HG03354 (cell line): Measurements from ENCODE around the gene FOXP1.
A peak's percentile ranks its signal among the peaks of the same experiment; 100 is the strongest.

Experiments
- ATAC-seq: cut with Tn5 transposase; IDR thresholded peaks from one replicate; pipeline ENCODE4 v1.9.1; 2021; ENCODE audit warnings: mild to moderate bottlenecking; ENCODE audit not compliant: unreplicated experiment, poor library complexity, severe bottlenecking

FOXP1 gene

GRCh38 chr3:71589132-71589531 is 5.6 kb upstream of the FOXP1 start:
- ATAC-seq = no peak

DNA sequence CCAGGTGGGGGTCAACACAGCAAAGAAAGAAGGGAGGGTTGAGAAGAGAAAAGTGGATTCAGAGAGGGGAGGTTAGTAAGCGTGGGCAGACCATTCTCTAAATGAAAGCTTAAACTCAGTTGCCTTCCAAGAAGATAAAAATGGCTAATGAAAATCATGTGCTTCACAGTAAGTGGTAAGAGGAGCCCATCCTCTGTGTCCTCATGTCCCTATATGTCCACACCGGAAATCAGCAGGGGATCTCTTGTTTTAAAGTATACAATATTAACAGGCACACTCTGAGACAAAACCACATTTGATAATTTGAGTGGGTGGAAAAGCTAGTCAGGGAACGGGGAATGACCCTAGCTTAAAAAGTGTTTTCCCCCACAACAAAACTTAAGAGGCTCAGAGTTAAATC is 4.4 kb upstream of the FOXP1 start:
- no peak for ATAC-seq

GRCh38 chr3:71586810-71587242 is 3.3 kb upstream of the FOXP1 start:
- no peak for ATAC-seq

- ATAC-seq = no peak
These were observed 2.6 kb upstream of the FOXP1 start for GRCh38 chr3:71585887-71586809.

DNA sequence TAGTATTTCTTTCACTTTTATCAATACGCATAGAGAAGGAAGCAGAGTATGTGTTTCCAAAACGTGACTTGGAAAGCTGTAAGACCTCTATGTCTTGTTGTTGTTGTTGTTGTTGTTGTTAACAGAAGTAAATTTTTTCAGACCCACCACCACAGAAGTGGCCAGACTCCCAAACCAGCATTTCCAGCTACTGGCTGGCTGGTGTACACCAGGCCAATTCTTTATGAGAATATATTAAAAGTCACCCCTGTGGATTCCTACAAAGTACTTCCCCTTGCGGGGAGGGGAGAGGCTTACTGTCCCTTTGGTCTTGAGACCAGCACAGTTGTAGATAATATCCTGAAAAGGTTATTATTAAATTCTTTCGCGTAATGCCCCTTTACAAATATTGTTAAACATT is 1.6 kb upstream of the FOXP1 start:
- ATAC-seq = no peak

DNA sequence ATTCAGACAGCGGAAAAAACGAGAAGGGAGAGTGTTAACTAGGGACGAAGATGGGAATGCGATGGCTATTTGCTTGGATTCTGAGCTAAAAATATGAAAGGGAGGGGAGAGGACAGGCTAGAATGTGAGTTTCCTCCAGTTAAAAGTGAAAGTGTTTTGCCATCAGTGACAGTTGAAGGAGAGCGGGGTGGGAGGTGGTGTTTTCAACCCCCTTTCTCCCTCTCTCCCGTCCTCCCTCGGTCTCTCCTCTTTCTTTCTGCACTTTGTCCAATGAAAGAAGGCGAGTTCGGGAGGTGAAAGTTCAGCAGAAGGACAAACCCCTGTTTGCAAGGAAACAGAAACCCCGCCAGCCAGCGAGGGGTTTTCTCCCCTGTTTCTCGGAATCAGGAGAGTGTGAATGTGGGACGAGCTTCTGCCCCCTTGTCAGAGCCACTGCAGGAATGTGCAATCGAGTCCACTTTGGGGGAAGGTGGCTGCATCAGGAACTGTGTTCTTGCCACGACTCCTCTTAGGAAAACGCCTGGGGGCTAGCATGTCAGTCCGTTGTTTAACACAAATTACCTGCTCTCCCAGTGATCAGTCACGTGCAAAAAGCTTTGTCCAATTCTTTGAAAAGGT is 975 bp upstream of the FOXP1 start:
- ATAC-seq = no peak

DNA sequence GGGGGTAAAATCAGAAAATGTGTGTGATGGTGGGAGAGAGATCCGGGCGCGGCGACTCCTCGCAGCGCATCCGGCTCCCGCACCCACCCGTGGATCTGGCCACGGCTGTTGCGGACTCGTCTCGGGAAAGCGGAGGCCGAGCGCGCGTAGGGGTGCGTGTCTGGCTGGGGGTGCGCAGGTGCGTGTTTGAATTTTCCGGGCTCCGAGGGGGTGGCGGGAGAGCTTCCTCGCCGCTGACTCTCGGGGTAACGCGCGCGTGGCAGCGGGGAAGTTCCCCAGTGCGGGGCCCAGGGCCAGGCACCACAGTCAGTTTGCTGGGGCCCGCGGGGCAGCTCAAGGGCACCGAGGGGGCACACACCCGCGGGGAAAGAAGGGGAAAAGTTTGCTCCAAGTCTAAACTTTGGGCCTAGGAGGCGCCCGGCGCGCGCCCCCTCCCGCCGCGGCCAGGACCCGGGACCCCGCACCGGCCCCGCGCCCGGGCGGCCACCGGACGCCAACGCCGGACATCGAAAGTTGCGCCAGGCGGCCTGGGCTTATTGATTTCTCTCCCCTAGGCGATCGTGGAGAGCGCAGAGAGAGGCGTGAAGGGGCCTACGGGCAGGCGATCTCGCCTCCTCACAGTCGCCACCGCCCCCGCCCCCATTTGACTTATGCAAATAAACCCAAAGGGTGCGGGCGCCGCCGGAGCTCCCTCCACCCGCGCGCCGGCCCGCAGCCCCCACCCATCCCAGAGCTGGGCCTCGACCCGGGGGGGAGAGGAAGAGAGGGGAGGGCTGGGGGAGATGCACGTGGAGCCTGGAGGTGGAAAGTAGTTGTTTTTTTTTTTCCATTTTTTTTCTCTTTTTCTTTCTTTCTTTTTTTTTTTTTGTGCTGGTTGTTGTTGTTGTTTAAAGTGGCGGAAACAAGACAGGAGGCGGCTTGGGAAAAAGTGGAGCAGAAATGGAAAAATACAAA is 639 bp downstream of the FOXP1 start:
- peak; percentile 50 for ATAC-seq

- ATAC-seq = no peak
These were observed 1.4 kb downstream of the FOXP1 start for GRCh38 chr3:71582036-71582611.

DNA sequence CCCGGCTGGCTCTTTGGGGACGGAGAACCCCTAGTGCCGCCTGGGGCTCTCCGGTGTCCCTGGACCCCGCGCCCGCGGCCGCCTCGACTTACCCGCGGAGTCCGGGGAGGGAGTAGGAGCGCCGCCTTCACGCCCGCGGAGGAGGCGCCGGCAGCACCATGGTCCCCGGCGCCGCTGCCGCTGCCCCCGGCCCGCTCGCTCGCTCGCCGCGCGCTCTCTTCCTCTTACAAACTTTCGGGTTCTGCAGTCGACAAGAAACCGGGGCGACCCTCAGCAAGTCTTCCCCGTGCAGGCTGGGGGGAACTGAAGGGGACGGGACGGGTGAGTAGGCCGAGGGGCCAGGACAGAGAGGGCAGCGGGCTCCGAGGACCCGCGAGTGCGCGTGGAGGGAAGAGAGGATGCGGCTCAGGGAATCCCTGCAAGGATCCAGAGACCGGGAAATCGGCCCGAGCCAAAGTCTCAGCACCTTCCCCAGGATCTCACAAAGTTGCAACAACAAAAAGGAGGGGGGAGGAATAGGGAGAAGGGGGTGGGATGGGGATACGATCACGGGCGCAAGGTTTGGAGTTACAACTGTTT is 2.0 kb downstream of the FOXP1 start:
- ATAC-seq = no peak

- ATAC-seq = no peak
These were observed 2.7 kb downstream of the FOXP1 start for GRCh38 chr3:71580636-71581456.

- ATAC-seq = no peak
These were observed 3.6 kb downstream of the FOXP1 start for GRCh38 chr3:71579935-71580406.

DNA sequence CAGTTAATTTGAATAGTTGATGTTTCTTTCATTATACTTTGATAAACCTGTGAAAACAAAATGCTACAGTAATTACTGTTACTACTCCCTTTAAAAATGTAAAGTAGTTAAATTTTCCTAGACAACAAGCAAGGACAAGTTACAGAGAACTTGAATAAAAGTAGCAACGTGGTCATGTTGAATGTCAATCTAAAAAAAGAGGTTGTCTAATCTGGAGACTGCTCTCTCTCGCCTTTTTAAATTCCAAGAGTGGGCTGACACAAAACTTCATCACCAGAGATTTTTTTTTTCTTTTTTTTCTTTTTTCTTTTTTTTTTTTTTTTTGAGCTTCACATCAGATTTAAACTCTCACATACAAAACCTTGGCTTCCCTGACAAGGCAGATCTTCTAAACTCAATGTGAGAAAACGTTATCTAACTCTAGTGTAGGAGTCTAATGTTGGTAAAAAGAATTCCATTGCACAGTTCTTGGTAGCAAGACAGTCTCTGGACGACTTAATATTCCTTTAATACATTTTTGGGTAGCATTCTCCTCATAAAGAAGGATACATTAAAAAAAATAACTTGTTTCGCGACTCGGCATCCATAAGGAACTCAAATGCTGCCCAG is 4.1 kb downstream of the FOXP1 start:
- no peak for ATAC-seq

- ATAC-seq = no peak
These were observed 5.3 kb downstream of the FOXP1 start for GRCh38 chr3:71578054-71578751.

- no peak for ATAC-seq
These were observed 6.5 kb downstream of the FOXP1 start for GRCh38 chr3:71577011-71577410.

- no peak for ATAC-seq
These were observed 8.1 kb downstream of the FOXP1 start for GRCh38 chr3:71575433-71575832.

GRCh38 chr3:71573181-71573580 is 10.3 kb downstream of the FOXP1 start:
- ATAC-seq = no peak

DNA sequence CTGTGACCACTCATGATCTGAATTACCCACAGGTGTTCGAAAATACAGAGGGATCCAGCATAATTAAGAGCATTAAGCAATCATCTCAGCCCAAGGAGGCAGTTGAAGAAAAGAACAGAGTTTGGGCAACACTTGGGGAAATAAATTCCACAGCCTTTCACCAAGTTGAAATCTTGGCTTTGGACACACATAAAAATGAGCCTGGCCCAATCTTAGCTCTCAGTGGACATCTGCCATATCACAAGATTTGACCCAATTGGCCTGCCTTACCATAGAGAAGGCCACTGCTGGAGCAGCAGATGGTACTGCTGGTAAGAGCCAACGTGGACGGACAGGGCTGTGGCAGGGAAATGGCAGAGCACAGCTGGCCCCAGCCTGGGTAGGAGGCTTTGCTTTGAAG is 13.0 kb downstream of the FOXP1 start:
- no peak for ATAC-seq

DNA sequence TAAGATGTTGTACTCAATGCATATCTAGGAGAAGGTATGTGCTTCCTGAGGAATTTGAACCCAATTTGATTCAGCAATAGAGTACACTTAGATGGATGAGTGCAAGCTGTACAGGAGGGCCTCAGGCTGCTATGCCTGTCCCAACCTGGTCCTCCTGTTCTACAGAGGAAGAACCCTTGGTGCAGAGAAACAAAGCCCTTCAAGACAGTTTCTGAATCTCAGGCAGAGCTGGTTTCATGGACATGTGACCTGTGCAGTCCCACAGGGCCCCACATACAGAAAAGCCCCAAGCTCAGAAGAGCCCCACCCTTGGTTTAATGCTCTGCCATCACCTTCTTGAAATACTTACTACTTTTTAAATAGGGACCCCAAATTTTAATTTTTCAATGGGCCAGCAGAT is 15.3 kb downstream of the FOXP1 start:
- ATAC-seq = no peak
